ENCODE measurements around the gene AP3D1. TPM values are rescaled to one million over a fixed set of nuclear protein-coding genes. Genes with fewer than 3 reads are reported as not detected.

The AP3D1 gene
- total and polyA plus RNA-seq, 2 donors from 2014 or later: 68.4 to 125 TPM

GRCh38 chr19:2191456-2192310 lies 40.3 kb upstream of the AP3D1 start:
- Histone ChIP-seq H3K4me1 (ENCODE audit: control insufficient read depth in 2 of 3, insufficient read depth in 2 of 3, low read depth in 1 of 3, low read length in 3 of 3) (peaks cover 0 to 13% (median 7%) of the 10 kb centered on the region in 3 donors), H3K4me3 (ENCODE audit: low read length in 3 of 3) (no peak overlapping the region), H3K27ac (ENCODE audit: low read depth in 2 of 2, low read length in 2 of 2) (no peak overlapping the region), H3K36me3 (ENCODE audit: control insufficient read depth in 2 of 3, insufficient read depth in 3 of 3, low read length in 3 of 3) (peaks cover 0 to 33% (median 13%) of the 10 kb centered on the region in 3 donors), H3K27me3 (ENCODE audit: control insufficient read depth, insufficient read depth, low read length) (no peaks in the 10 kb centered on the region), H3K9ac (ENCODE audit: low read length in 3 of 3) (no peak overlapping the region), H3K9me3 (ENCODE audit: control insufficient read depth in 2 of 3, insufficient read depth in 1 of 3, low read length in 3 of 3) (no peaks in the 10 kb centered on the region)
- FAIRE-seq (no peak), DNase-seq (no peak)
- no peak for TF ChIP-seq CTCF (IDR thresholded peaks at IDR 0.05; ENCODE audit: borderline replicate concordance, extremely low read depth, insufficient read depth)
- intact Hi-C loops (cut with DNase I): no loop called here

- no peak overlapping the region for H3K4me3 ChIP-seq (ENCODE audit: low read length in 3 of 3)
- intact Hi-C loops (cut with DNase I): no loop called here
- no peak for DNase-seq
- H3K9ac ChIP-seq (ENCODE audit: low read length in 3 of 3): no peak overlapping the region
- H3K27ac ChIP-seq (ENCODE audit: low read depth in 2 of 2, low read length in 2 of 2): no peak overlapping the region
- H3K4me1 ChIP-seq (ENCODE audit: control insufficient read depth in 2 of 3, insufficient read depth in 2 of 3, low read depth in 1 of 3, low read length in 3 of 3): peaks cover 0 to 18% (median 14%) of the 10 kb centered on the region in 3 donors
- H3K36me3 ChIP-seq (ENCODE audit: control insufficient read depth in 2 of 3, insufficient read depth in 3 of 3, low read length in 3 of 3): peaks cover 0 to 40% (median 13%) of the 10 kb centered on the region in 3 donors
- H3K27me3 ChIP-seq (ENCODE audit: control insufficient read depth, insufficient read depth, low read length): no peaks in the 10 kb centered on the region
- no peak for TF ChIP-seq CTCF (IDR thresholded peaks at IDR 0.05; ENCODE audit: borderline replicate concordance, extremely low read depth, insufficient read depth)
- no peak for FAIRE-seq
- H3K9me3 ChIP-seq (ENCODE audit: control insufficient read depth in 2 of 3, insufficient read depth in 1 of 3, low read length in 3 of 3): no peaks in the 10 kb centered on the region
Measured at GRCh38 chr19:2190848-2191455, 39.6 kb upstream of the AP3D1 start.

- H3K4me3 ChIP-seq (ENCODE audit: low read length in 3 of 3): no peak overlapping the region
- peaks cover 0 to 43% (median 10%) of the 10 kb centered on the region in 3 donors for H3K36me3 ChIP-seq (ENCODE audit: control insufficient read depth in 2 of 3, insufficient read depth in 3 of 3, low read length in 3 of 3)
- FAIRE-seq (no peak), DNase-seq (no peak)
- H3K27me3 ChIP-seq (ENCODE audit: control insufficient read depth, insufficient read depth, low read length): no peaks in the 10 kb centered on the region
- TF ChIP-seq CTCF (IDR thresholded peaks at IDR 0.05; ENCODE audit: borderline replicate concordance, extremely low read depth, insufficient read depth): no peak
- peaks cover 0 to 18% (median 14%) of the 10 kb centered on the region in 3 donors for H3K4me1 ChIP-seq (ENCODE audit: control insufficient read depth in 2 of 3, insufficient read depth in 2 of 3, low read depth in 1 of 3, low read length in 3 of 3)
- intact Hi-C loops (cut with DNase I): no loop called here
- H3K9me3 ChIP-seq (ENCODE audit: control insufficient read depth in 2 of 3, insufficient read depth in 1 of 3, low read length in 3 of 3): no peaks in the 10 kb centered on the region
- no peak overlapping the region for H3K27ac ChIP-seq (ENCODE audit: low read depth in 2 of 2, low read length in 2 of 2)
- no peak overlapping the region for H3K9ac ChIP-seq (ENCODE audit: low read length in 3 of 3)
Measured at GRCh38 chr19:2189880-2190279, 38.5 kb upstream of the AP3D1 start.
